ENCODE measurements around the gene ITPKC. TPM values are rescaled to one million over a fixed set of nuclear protein-coding genes. Genes with fewer than 3 reads are reported as not detected.

Gene ITPKC
- polyA plus RNA-seq, 1 donor from 2014 or later: 16.8 TPM

- Histone ChIP-seq H3F3A (ENCODE audit: insufficient read depth, low read length, poor library complexity, severe bottlenecking) (no peaks in the 10 kb centered on the region), H3K4me3 (ENCODE audit: low read length) (no peak overlapping the region), H4K20me1 (ENCODE audit: insufficient read depth) (no peaks in the 10 kb centered on the region), H3K9me3 (ENCODE audit: low read length) (no peaks in the 10 kb centered on the region), H3K27ac (ENCODE audit: low read length) (no peak overlapping the region), H3K9me2 (ENCODE audit: insufficient read depth, low read length) (no peaks in the 10 kb centered on the region), H3K27me3 (ENCODE audit: insufficient read depth, low read depth, low read length) (no peaks in the 10 kb centered on the region), H3K9ac (ENCODE audit: low read length) (no peak overlapping the region), H2AFZ (ENCODE audit: low read depth, low read length) (no peak overlapping the region), H3K79me2 (replicated peaks; ENCODE audit: insufficient read depth, low read length) (no peaks in the 10 kb centered on the region), H3K4me2 (ENCODE audit: low read length) (no peak overlapping the region), H3K36me3 (ENCODE audit: insufficient read depth, low read length) (peaks cover 8% of the 10 kb centered on the region)
- TF ChIP-seq EZH2 (IDR thresholded peaks at IDR 0.05; ENCODE audit: borderline replicate concordance, insufficient read depth, low read length, poor library complexity, severe bottlenecking): no peak
- no peak for TF ChIP-seq RAD21 (conservative IDR thresholded peaks at IDR 0.05)
- no peak for TF ChIP-seq SMC3 (conservative IDR thresholded peaks at IDR 0.05; ENCODE audit: poor library complexity)
- no peak for TF ChIP-seq TAF1 (IDR thresholded peaks at IDR 0.05; ENCODE audit: low read depth)
- TF ChIP-seq REST (IDR thresholded peaks at IDR 0.05; ENCODE audit: borderline replicate concordance): no peak
- TF ChIP-seq MXI1 (conservative IDR thresholded peaks at IDR 0.05; ENCODE audit: poor library complexity, severe bottlenecking): no peak
- no peak for TF ChIP-seq POLR2AphosphoS5 (IDR thresholded peaks at IDR 0.05)
- TF ChIP-seq CTCF (IDR thresholded peaks at IDR 0.05; ENCODE audit: poor library complexity, severe bottlenecking): no peak
- no peak for TF ChIP-seq EP300 (conservative IDR thresholded peaks at IDR 0.05; ENCODE audit: poor library complexity, severe bottlenecking)
Observed at GRCh38 chr19:40704491-40705361, 12.2 kb upstream of the ITPKC start.

GRCh38 chr19:40705362-40705651 lies 11.6 kb upstream of the ITPKC start:
- no peaks in the 10 kb centered on the region for H3K9me2 ChIP-seq (ENCODE audit: insufficient read depth, low read length)
- H3K79me2 ChIP-seq (replicated peaks; ENCODE audit: insufficient read depth, low read length): no peaks in the 10 kb centered on the region
- no peak overlapping the region for H2AFZ ChIP-seq (ENCODE audit: low read depth, low read length)
- no peak overlapping the region for H3K9ac ChIP-seq (ENCODE audit: low read length)
- no peak overlapping the region for H3K4me3 ChIP-seq (ENCODE audit: low read length)
- H3K27ac ChIP-seq (ENCODE audit: low read length): no peak overlapping the region
- H3K36me3 ChIP-seq (ENCODE audit: insufficient read depth, low read length): peaks cover 8% of the 10 kb centered on the region
- no peaks in the 10 kb centered on the region for H3F3A ChIP-seq (ENCODE audit: insufficient read depth, low read length, poor library complexity, severe bottlenecking)
- TF ChIP-seq TAF1 (IDR thresholded peaks at IDR 0.05; ENCODE audit: low read depth): no peak
- TF ChIP-seq SMC3 (conservative IDR thresholded peaks at IDR 0.05; ENCODE audit: poor library complexity): no peak
- no peak for TF ChIP-seq CTCF (IDR thresholded peaks at IDR 0.05; ENCODE audit: poor library complexity, severe bottlenecking)
- TF ChIP-seq REST (IDR thresholded peaks at IDR 0.05; ENCODE audit: borderline replicate concordance): no peak
- TF ChIP-seq MXI1 (conservative IDR thresholded peaks at IDR 0.05; ENCODE audit: poor library complexity, severe bottlenecking): no peak
- TF ChIP-seq EZH2 (IDR thresholded peaks at IDR 0.05; ENCODE audit: borderline replicate concordance, insufficient read depth, low read length, poor library complexity, severe bottlenecking): no peak
- no peak for TF ChIP-seq POLR2AphosphoS5 (IDR thresholded peaks at IDR 0.05)
- TF ChIP-seq EP300 (conservative IDR thresholded peaks at IDR 0.05; ENCODE audit: poor library complexity, severe bottlenecking): no peak
- TF ChIP-seq RAD21 (conservative IDR thresholded peaks at IDR 0.05): no peak
- H4K20me1 ChIP-seq (ENCODE audit: insufficient read depth): no peaks in the 10 kb centered on the region
- H3K4me2 ChIP-seq (ENCODE audit: low read length): no peak overlapping the region
- H3K9me3 ChIP-seq (ENCODE audit: low read length): no peaks in the 10 kb centered on the region
- H3K27me3 ChIP-seq (ENCODE audit: insufficient read depth, low read depth, low read length): no peaks in the 10 kb centered on the region

Measured in neural cell (in vitro differentiated cells).